CMK (cell line): ENCODE data around the gene HOXC4.

Experiments
- DNase-seq: peaks from one replicate; pipeline ENCODE4 v3.0.0-alpha.2; 2010; ENCODE audit warnings: low read depth

The HOXC4 gene

DNA sequence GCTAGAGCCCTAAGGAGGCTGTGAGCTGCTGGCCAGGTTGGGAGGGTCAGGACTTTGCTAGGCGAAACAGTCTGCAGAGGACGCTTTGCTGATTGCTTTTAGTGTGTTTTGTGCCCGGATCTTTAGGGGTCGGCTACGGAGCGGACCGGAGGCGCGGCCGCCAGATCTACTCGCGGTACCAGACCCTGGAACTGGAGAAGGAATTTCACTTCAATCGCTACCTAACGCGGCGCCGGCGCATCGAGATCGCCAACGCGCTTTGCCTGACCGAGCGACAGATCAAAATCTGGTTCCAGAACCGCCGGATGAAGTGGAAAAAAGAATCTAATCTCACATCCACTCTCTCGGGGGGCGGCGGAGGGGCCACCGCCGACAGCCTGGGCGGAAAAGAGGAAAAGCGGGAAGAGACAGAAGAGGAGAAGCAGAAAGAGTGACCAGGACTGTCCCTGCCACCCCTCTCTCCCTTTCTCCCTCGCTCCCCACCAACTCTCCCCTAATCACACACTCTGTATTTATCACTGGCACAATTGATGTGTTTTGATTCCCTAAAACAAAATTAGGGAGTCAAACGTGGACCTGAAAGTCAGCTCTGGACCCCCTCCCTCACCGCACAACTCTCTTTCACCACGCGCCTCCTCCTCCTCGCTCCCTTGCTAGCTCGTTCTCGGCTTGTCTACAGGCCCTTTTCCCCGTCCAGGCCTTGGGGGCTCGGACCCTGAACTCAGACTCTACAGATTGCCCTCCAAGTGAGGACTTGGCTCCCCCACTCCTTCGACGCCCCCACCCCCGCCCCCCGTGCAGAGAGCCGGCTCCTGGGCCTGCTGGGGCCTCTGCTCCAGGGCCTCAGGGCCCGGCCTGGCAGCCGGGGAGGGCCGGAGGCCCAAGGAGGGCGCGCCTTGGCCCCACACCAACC, 23.9 kb upstream of the HOXC4 start:
- DNase-seq: no peak

DNA sequence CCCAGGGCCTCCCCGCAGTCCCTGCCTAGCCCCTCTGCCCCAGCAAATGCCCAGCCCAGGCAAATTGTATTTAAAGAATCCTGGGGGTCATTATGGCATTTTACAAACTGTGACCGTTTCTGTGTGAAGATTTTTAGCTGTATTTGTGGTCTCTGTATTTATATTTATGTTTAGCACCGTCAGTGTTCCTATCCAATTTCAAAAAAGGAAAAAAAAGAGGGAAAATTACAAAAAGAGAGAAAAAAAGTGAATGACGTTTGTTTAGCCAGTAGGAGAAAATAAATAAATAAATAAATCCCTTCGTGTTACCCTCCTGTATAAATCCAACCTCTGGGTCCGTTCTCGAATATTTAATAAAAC, 23.2 kb upstream of the HOXC4 start:
- no peak for DNase-seq

DNA sequence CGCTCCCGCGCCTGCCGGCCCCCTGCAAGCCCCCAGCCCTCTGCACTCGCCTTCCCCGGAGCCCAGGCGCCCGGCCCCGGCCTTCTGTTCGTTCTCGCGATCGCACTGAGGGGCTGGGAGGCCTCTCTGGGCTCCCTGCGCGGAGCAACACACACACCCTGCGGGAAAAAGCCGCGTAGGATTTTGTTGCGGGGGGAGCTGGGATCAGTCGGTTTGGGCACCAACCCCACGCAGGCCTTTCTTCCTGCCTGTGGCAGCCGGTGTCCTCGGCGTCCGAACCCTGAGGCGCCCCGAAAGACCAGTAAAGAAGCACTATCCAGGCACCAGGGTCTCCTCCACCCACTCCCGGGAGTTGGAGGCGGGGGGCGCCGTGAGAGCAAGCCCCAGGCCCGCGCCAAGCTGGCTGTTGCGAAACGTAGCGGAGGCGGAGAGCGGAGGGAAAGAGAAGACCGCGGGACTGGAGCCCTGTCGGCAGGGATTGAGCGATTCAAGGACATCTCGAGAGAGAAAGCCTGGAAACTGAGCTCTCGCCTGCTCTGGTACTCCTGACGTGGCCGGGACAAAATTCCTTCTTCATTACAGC, 22.7 kb upstream of the HOXC4 start:
- no peak for DNase-seq

DNA sequence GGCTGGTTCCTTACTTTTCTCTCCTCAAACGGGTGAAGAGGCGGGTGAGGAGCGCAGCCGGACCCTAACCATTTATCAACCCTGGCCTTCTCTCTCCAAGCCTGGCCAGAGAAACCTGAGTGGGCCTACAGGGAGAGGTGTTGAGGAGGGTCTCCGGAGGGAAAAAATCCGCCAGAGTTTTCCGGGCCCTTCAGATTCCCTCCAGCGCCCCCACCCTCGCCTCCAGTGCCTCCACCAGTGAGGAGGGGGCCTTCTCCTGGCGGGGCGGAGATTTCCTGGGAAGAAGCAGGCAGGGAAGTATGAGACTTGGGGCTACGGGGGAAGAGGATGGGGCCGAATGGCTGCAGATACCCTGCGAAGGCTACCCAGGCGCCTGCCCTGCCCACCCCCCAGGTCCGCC, 22.2 kb upstream of the HOXC4 start:
- no peak for DNase-seq

DNA sequence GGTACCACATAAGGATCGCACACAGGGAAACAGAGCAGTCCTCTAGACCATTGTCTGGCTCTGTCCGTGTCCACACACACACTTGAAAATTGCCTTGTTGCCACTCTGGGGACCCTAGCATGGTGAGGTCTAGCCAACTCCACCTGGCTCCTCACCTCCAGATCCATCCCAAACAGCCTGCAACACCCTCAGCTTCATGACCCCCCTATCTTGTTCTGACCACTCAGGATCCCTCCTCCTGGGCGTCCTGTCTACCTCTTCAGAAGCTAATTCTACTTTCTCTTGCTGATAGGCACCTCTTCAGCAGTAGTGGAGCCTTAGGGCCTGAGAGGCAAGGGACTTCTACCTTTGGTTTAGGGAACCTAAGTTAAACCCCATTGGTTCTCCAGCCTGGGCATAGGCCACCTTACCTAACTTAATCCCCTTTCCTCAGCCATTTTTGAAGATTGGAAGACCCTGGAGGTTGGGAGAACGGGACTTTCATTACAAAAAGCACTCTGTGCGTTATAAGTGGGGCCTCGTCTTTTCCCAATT, 21.5 kb upstream of the HOXC4 start:
- DNase-seq: no peak

DNA sequence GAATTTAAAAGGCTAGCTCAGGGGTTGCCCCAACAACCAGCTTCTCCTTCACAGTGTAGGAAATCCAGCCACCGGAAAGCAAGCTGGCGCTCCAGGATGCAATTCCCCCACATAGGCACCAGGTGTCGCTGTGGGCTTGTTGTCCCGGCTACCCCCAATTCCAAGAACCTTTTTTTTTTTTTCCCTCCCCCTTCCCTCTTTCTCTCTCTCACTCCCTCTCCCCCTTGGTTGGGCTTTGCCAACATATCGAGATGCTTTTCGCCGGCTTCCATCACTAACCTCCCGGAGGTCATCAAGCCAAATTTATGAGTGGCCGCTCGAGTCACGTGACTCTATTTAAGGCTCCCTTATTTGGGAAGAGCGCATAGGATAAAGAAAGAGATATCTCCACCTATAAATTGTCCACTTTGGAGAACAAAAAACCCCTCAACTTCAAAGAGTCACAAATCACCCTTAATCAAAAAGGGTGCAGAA, 21.0 kb upstream of the HOXC4 start, which contains the start of gene HOXC5:
TSS of gene HOXC5 (plus strand) at position 424 of the 474 bp plus-strand sequence. CDS start 73 bp downstream, outside the sequence.
- peak; percentile 42 for DNase-seq

DNA sequence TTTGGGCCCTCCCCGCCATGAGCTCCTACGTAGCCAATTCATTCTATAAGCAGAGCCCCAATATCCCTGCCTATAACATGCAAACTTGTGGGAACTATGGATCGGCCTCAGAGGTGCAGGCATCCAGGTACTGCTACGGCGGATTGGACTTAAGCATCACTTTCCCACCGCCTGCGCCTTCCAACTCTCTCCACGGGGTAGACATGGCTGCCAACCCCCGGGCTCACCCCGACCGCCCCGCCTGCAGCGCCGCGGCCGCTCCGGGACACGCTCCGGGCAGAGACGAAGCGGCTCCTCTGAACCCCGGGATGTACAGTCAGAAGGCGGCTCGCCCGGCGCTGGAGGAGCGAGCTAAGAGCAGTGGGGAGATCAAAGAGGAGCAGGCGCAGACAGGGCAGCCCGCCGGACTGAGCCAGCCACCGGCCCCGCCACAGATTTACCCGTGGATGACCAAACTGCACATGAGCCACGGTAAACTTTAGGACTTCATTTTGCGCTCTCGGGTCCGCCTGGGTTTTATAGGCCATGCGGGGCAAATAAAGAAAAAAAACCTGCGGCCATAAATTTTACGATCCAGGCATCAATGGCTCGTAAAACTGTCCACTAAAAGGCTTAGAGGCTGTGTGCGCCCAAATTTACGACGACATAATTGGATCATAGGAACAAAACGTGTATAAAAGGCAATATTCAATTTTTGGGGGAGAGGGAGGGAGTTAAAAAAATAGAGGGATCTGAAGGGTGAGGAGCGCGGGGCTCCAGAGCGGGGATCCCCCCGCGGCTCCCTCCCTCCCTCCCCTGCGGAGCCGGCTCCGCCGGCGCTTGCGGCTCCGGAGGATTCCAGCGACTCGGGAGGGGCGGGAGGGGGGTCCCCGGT, 20.3 kb upstream of the HOXC4 start:
- DNase-seq: no peak

DNA sequence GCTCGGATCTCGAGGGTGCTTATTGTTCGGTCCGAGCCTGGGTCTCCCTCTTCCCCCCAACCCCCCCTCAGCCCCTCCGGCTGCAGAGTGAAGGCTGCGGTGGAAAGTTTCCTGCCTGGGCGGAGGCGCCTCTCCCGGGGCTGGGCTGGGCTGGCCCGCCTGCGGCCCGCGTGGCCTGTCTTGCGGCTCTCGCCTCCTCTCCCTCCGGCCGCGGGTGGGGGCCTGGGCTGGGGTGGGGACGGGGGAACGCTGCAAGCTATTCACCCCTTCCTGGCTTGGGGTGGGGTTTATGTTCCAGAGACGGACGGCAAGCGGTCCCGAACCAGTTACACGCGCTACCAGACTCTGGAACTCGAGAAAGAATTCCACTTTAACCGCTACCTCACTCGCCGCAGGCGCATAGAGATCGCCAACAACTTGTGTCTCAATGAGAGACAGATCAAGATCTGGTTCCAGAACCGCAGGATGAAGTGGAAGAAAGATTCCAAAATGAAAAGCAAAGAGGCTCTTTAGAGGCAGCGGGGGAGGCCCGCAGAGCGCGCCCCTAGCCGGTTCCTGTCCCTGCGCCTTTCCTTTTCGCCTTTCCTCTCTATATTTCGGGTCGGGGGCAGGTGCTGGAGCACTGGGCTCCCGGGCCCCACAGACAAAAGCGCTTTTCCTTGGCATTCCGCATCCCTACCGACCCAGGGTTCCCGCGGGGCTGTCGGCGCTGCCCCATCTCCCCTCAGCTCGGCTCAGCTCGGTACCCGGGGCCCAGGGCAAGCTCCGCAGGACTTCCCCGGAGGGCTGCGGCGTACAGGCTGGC, 19.5 kb upstream of the HOXC4 start:
- DNase-seq: no peak

DNA sequence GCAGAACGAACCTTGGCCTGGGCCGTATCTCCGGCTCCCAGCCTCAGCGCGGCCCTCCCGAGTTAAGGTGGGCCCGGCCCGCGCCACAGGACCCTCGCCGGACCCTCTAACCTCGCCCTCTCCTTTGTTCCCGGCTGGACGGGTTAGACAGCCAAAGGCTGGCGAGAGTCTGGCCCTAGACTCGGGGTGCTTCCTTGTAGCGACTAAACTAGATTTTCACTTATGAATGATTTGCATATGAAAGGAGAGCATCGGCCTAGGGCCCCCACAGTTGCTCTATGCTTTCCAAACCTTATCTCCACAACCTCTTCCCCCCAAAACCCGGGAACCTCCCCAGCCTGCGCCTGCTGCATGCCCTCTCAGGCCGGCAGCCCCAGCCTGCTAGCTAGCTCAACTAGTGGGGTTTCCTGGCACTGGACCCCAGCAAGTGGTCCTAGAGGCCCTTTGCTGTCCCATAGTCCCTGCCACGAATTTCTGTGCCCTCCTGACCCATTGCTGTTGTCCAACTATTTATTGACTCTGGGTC, 18.8 kb upstream of the HOXC4 start:
- no peak for DNase-seq

DNA sequence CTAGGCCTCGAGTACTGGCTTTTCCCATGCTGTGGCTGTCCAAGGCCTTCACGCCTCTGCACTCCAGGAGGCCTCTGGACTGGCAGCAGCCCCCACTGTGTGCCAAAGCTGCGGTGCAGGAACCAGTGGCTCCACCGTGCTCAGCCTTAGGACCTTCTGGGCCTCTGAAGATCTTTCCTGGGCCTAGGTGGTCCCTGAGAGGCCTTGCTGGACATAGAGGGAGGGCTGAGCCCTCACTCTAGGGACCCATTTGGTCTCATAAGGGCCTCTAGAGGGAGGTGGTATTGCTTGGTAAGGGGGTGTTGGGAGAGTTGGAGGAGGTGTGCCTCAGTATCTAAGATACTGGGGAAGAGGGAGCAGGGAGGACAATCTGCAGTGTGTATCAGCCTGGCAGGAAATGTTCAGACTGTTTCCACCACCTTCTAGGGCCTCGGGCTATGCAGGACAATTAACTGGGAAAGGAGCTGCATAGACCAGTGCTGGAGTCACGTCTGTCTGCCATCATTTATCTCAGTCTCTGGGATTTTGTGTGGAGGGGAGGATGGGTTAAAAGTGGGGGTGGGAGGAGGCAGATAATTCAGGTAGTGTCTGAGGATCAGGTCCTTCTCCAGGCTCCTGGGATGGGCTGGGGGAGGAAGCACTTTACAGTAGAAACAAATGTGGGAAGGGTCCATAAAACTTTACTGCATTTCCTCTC, 17.9 kb upstream of the HOXC4 start:
- DNase-seq: no peak

DNA sequence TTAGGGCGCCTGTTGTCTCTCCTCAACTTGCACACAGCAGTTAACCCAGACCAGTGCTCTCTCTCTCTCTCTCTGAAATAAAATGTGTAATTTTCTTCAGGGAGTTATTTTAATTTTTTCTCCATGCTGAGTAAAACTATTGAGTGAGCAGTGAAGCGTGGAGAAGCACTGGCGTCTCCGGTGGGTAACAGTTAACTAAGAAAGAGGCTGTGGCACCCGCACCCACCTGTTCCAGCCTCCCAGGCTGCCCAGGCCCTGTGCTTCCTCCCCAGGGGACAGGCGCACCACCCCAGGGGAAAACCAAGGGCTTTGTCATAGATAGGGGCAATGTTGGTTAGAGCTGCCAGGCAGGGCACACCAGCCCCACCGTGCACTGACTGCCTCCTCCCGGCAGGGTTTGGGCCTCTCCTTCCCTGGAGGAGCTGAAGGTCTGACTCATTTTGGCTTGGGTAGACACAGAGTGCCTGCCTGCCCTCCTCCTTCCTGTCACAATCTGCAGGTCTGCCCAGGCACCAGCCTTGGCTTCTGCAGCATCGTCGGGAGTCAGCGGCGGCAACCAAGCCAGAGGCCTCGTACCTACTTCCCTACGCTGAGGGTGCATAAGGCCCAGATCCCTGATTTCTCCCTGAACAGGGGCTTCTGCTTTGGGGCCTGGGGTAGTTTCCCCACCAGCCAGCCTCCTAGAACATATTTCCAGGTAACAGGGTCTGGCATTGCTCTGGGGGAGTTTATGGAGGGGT, 16.8 kb upstream of the HOXC4 start:
- DNase-seq: no peak

DNA sequence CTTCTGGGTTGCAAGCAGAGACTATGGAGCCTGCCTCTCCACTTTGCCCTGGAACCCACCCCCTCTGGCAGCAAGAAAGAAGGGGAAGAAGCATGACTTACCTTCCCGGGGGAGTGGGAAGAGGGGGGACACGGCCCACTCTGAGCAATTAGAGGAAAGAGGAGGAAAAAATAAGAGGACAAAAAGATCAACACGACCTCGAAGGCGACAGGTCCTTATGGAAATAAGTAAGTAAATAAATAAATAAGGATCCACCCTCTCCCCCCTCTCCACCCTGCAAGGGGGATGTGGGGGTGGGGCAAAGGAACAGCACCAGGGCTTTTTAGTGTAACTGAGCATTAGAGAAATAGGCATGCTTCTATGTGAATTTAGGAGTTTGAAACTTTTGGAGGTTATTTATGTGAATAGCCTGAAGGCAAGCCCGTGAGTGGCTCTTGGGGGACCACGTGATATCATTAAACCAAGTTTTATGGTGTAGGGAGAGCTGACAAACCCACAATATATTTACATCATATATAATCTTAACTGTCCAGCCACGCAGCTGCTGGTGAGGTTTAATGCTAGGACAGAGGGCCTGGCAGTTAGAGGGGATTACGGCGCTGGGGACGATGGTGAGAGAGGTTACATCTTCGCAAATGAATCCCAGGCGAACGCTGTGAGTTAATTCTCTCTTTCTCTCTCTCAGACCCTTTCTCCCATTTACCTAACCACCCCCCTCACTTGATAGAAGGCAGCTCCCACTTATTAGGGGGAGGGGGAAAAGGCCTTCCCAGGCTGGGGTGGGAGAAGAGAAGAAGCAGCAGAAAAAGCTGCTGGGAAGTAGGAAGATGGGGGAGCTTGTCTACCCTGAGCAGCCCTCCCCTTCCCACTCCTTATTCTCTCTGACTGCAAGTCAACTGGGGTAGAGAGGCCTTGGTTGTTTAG, 16.0 kb upstream of the HOXC4 start:
- DNase-seq: no peak

DNA sequence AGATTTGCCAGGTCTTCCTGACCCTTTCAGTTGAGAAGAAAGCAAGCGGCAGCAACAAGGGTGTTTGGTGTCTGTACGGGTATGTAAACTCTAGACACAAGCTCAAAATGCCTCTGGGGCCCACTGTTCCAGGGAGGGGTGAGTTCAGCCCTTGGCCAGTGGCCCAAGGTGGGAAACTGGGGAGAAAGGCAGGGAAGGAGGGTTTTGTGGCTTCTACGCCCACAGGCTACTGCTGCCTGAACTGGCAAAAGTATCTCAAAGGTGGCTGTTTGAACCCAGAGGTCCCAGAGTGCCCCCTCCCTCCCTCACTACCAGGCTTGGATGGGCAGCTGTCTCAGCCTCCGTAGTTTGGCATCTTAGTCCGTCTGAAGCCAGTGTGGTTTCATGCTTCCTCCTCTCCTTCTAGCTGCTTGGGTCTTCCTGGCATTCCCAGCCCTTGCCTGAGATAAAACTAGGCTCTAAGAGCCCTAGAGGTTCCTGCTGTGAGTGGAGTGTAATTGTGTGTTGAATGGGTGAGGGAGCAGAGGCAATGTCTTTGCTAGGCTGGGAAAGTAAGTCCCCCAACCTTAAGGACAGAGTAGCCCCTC, 15.3 kb upstream of the HOXC4 start:
- no peak for DNase-seq

DNA sequence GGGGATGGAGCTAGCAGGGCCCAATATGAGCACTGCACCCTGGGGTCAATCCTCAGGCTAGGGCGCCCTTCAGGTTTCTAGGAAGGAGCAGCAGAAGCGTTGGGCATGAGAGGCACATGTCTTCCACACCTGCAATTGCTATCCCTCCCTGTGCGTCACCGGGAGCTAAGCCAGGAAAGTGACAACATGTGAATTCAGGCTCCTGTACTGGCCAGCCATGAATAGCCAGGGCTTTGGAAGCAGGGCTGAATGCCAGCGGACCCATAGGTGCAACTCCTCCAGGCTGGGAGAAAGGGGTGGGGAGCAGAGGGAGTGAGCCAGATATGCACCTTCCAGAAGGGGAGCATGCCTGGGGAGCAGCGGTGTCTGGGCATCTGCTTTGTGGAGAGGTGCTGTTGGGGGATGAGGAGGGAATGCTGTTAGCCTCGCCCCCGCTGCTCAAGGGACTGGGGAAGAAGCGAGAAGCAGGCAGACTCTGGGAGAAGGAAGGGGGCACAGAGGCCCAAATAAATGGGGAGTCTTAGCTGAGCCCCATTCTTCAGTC, 14.7 kb upstream of the HOXC4 start:
- no peak for DNase-seq

DNA sequence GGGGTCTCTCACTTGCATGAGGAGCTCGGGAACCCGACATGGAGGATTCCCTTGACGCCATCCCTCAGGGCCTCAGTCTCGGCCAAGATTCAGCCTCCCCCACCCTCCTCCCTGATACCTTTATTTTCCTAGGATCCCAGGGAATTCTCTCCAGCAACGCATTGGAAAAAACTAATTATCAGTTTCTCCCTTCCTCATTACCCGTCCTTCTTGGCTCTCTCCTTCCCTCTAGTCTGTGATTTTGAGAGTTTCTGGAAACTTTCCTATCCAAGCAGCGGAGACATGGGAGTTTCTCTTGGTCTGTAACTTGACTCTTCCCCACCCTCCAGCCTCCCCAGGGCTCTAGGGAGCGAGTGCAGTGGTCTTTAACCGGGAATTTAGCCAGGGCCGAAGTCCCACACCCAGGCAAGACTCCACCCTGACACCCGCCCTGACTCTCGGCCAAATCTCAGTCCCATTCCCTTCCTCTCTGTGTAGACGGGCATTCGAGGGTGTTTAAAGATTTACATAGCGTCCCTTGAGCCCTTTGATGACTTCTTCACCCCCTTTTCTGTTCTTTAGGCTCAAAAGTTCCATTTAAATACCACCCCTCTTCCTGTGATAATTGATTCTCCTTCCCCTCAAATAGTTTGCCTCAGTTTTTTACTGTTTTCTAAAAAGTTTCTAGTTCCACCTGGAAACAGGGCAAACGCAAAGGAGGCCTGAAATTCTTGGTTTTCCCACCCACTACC, 14.1 kb upstream of the HOXC4 start:
- DNase-seq: no peak

DNA sequence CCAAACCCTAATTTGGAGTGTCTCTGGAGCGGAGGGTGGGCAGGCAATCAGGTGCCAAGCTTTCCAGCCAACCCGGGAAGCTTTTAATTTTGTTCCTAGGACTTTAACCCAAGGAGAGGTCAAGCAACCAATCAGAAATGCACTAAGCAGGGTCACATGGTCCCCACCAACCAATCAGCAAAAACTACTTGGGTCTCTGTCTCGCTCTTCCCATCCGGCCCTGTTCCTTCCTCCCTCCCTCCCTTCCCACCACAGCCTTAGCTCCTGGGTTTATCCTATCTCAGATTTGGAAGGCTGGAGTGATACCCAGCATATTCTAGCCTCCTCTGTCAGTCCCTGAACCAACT, 13.5 kb upstream of the HOXC4 start:
- DNase-seq: no peak

DNA sequence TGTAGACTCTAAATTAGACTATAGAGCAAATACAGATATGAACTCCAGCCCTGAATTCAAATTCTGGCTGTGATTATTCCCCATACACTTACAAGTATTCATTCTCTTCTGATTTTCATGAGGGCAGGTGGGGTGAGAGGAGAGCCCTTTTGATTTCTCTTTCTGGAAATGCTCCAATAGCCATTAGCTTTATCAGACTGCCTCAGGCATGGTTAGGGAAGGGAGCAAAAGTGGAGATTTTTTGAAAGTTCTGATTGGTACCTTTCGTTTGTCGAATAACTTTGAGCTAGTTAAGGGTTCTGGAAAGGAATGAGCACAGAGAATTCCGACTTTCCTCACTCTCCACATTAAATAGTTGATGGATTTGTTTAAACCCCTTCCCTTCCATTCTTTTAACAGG, 13.0 kb upstream of the HOXC4 start:
- no peak for DNase-seq
